Measurements from ENCODE around the gene ATP13A3.

Gene ATP13A3

GRCh38 chr3:194389269-194389668 lies 97.5 kb downstream of the ATP13A3 start:
- TF ChIP-seq CTCF (IDR thresholded peaks at IDR 0.05), result no peak

GRCh38 chr3:194387926-194388418 lies 98.8 kb downstream of the ATP13A3 start:
- TF ChIP-seq CTCF (IDR thresholded peaks at IDR 0.05), result no peak

- TF ChIP-seq CTCF (IDR thresholded peaks at IDR 0.05), result no peak
Observed at GRCh38 chr3:194387276-194387675, 99.5 kb downstream of the ATP13A3 start.

GRCh38 chr3:194386648-194387047 lies 100.2 kb downstream of the ATP13A3 start:
- no peak for TF ChIP-seq CTCF (IDR thresholded peaks at IDR 0.05)

GRCh38 chr3:194386066-194386465 lies 100.7 kb downstream of the ATP13A3 start:
- no peak for TF ChIP-seq CTCF (IDR thresholded peaks at IDR 0.05)

- no peak for TF ChIP-seq CTCF (IDR thresholded peaks at IDR 0.05)
Observed at GRCh38 chr3:194384569-194385001, 102.2 kb downstream of the ATP13A3 start.

- TF ChIP-seq CTCF (IDR thresholded peaks at IDR 0.05), result no peak
Observed at GRCh38 chr3:194384156-194384555, 102.6 kb downstream of the ATP13A3 start.

Data from LNCAP (cell line).